Activated T-helper 2 cell treated with anti-CD3 and anti-CD28 coated beads, Interferon-gamma antibody, Interleukin-2, Interleukin-4, amounts not matched to agents 10 μg/mL and 5 μg/mL and 100 μg/mL, durations not matched to agents 14 hours and 24 hours and 36 hours (primary cell): Measurements from ENCODE around the gene TBC1D8. TPM values are rescaled to one million over a fixed set of nuclear protein-coding genes. Genes with fewer than 3 reads are reported as not detected.

Experiments
- DNase-seq: peaks from one replicate; pipeline ENCODE4 v3.0.0; 2021; ENCODE audit warnings: low spot score
- H3K27ac Mint-ChIP-seq: one replicate; pipeline ENCODE4 v1.8.0; 2021; ENCODE audit warnings: mixed read lengths
- H3K27me3 Mint-ChIP-seq: one replicate; pipeline ENCODE4 v1.8.0; 2021; ENCODE audit warnings: low read depth, mixed read lengths
- H3K36me3 Mint-ChIP-seq: one replicate; pipeline ENCODE4 v1.8.0; 2021; ENCODE audit warnings: low read depth, mixed read lengths
- H3K4me1 Mint-ChIP-seq: one replicate; pipeline ENCODE4 v1.8.0; 2021; ENCODE audit warnings: low read depth, mixed read lengths
- H3K4me3 Mint-ChIP-seq: one replicate; pipeline ENCODE4 v1.8.0; 2021; ENCODE audit warnings: low read depth, mild to moderate bottlenecking, moderate library complexity, mixed read lengths
- H3K9me3 Mint-ChIP-seq: one replicate; pipeline ENCODE4 v1.8.0; 2021; ENCODE audit warnings: mixed read lengths
- intact Hi-C: fragments of 100-400 bp; cut with micrococcal nuclease; formaldehyde crosslinking; loops from one replicate; pipeline ENCODE4 v1.15.1; 2023
- total RNA-seq: library from RNA; stranded (reverse); gene quantifications from 2 replicates; pipeline ENCODE4 v1.2.3, GENCODE V29; 2022

The TBC1D8 gene
- total RNA-seq, 1 donor from 2014 or later = 1.3 TPM

GRCh38 chr2:101124643-101125366 lies 26.4 kb downstream of the TBC1D8 start:
- DNase-seq = no peak
- no peak overlapping the region for H3K27ac Mint-ChIP-seq
- peaks cover 5% of the 10 kb centered on the region for H3K4me1 Mint-ChIP-seq
- H3K9me3 Mint-ChIP-seq = no peaks in the 10 kb centered on the region
- H3K27me3 Mint-ChIP-seq = peaks cover 3% of the 10 kb centered on the region
- H3K4me3 Mint-ChIP-seq = no peak overlapping the region
- no peaks in the 10 kb centered on the region for H3K36me3 Mint-ChIP-seq
- intact Hi-C loops = no loop called here

- H3K4me3 Mint-ChIP-seq = no peak overlapping the region
- no peak for DNase-seq
- intact Hi-C loops = no loop called here
- no peaks in the 10 kb centered on the region for H3K9me3 Mint-ChIP-seq
- peaks cover 5% of the 10 kb centered on the region for H3K4me1 Mint-ChIP-seq
- H3K27me3 Mint-ChIP-seq = peaks cover 3% of the 10 kb centered on the region
- H3K27ac Mint-ChIP-seq = no peak overlapping the region
- no peaks in the 10 kb centered on the region for H3K36me3 Mint-ChIP-seq
Measured at GRCh38 chr2:101123795-101124471, 27.2 kb downstream of the TBC1D8 start.

DNA sequence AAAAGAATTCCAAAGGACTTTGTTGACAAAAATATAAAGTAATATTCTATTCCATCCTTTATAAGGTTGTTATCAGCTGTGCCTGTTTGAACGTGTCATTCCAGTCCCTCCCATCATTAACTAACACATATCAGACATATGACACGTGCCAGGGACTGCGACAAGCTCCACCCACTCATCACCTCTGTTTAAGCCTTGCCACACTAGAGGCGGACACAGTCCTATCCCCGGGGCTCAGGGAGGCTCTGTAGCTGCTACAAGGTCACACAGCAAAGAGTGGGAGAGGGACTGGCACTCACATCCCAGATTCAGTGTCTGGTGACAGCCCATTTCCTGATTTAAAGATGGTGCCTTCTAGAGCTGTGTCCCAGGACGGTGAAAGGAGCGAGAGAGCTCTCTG lies 30.0 kb downstream of the TBC1D8 start:
- Mint-ChIP-seq H3K4me3 (no peak overlapping the region), H3K36me3 (no peaks in the 10 kb centered on the region), H3K4me1 (peaks cover 5% of the 10 kb centered on the region), H3K27ac (no peak overlapping the region), H3K27me3 (peaks cover 3% of the 10 kb centered on the region), H3K9me3 (no peaks in the 10 kb centered on the region)
- DNase-seq = no peak
- intact Hi-C loops = no loop called here

DNA sequence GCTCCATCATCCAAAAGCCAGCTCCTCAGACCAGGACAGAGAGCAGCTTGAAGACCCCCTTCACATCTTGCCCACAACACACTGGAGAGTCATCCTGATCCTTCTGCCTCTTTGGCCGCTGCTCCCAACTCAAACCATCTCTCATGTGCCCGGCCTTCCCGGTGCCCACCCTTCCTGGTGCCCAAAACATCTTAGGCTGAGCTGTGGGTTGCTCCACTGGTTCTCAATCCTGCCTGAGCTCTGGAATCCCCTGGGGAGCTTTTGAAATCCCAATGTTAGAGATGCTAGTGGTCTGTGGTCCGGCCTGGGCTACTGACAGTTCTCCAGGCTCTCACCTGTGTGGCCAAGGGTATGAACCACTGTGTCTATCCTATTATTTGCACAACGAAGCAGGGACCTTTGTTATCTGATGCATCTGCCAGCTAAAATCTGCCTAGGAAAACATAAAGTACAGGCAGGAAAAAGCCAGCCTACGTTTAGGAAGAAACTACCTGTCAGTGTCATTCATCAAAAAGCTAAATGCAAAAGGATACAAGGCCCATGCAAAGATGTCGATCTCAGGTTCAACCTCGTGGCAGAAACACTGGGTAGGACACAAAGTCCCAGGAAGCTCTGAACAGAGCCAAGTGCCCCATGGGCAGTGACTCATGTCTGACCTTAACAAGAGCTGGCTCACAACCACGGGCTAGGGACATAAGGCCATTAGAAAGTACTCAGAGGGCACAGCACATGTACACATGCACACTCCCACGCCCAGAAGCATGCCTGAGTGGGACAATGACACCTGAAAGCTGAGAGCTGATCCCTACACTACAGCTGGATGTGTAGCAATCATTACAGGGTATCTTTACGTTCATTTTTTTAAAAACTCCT lies 30.8 kb downstream of the TBC1D8 start:
- peaks cover 2% of the 10 kb centered on the region for H3K27me3 Mint-ChIP-seq
- intact Hi-C loops = no loop called here
- peaks cover under 1% of the 10 kb centered on the region for H3K4me1 Mint-ChIP-seq
- no peaks in the 10 kb centered on the region for H3K9me3 Mint-ChIP-seq
- H3K27ac Mint-ChIP-seq = no peak overlapping the region
- H3K4me3 Mint-ChIP-seq = no peak overlapping the region
- no peaks in the 10 kb centered on the region for H3K36me3 Mint-ChIP-seq
- no peak for DNase-seq

- H3K4me3 Mint-ChIP-seq = no peak overlapping the region
- H3K36me3 Mint-ChIP-seq = no peaks in the 10 kb centered on the region
- no peak overlapping the region for H3K27ac Mint-ChIP-seq
- no peak for DNase-seq
- H3K4me1 Mint-ChIP-seq = no peaks in the 10 kb centered on the region
- intact Hi-C loops = no loop called here
- H3K9me3 Mint-ChIP-seq = no peaks in the 10 kb centered on the region
- peaks cover 1% of the 10 kb centered on the region for H3K27me3 Mint-ChIP-seq
Measured at GRCh38 chr2:101119431-101119830, 31.8 kb downstream of the TBC1D8 start.

- intact Hi-C loops = no loop called here
- H3K27me3 Mint-ChIP-seq = peaks cover 5% of the 10 kb centered on the region
- no peak overlapping the region for H3K27ac Mint-ChIP-seq
- DNase-seq = no peak
- no peaks in the 10 kb centered on the region for H3K4me1 Mint-ChIP-seq
- no peaks in the 10 kb centered on the region for H3K36me3 Mint-ChIP-seq
- no peaks in the 10 kb centered on the region for H3K9me3 Mint-ChIP-seq
- no peak overlapping the region for H3K4me3 Mint-ChIP-seq
Measured at GRCh38 chr2:101116841-101117552, 34.2 kb downstream of the TBC1D8 start.

GRCh38 chr2:101116348-101116747 lies 34.8 kb downstream of the TBC1D8 start:
- H3K4me1 Mint-ChIP-seq = no peaks in the 10 kb centered on the region
- H3K9me3 Mint-ChIP-seq = no peaks in the 10 kb centered on the region
- H3K27ac Mint-ChIP-seq = no peak overlapping the region
- peaks cover 5% of the 10 kb centered on the region for H3K27me3 Mint-ChIP-seq
- intact Hi-C loops = no loop called here
- no peaks in the 10 kb centered on the region for H3K36me3 Mint-ChIP-seq
- H3K4me3 Mint-ChIP-seq = no peak overlapping the region
- DNase-seq = no peak

- intact Hi-C loops = no loop called here
- no peaks in the 10 kb centered on the region for H3K4me1 Mint-ChIP-seq
- no peak overlapping the region for H3K27ac Mint-ChIP-seq
- no peaks in the 10 kb centered on the region for H3K36me3 Mint-ChIP-seq
- H3K4me3 Mint-ChIP-seq = no peak overlapping the region
- peaks cover 5% of the 10 kb centered on the region for H3K27me3 Mint-ChIP-seq
- H3K9me3 Mint-ChIP-seq = no peaks in the 10 kb centered on the region
- DNase-seq = no peak
Measured at GRCh38 chr2:101115664-101116063, 35.5 kb downstream of the TBC1D8 start.

GRCh38 chr2:101114815-101115214 lies 36.4 kb downstream of the TBC1D8 start:
- Mint-ChIP-seq H3K4me1 (no peaks in the 10 kb centered on the region), H3K27ac (no peak overlapping the region), H3K27me3 (peaks cover 5% of the 10 kb centered on the region), H3K9me3 (no peaks in the 10 kb centered on the region), H3K36me3 (no peaks in the 10 kb centered on the region), H3K4me3 (no peak overlapping the region)
- intact Hi-C loops = no loop called here
- DNase-seq = no peak

- intact Hi-C loops = no loop called here
- DNase-seq = no peak
- no peak overlapping the region for H3K27ac Mint-ChIP-seq
- H3K27me3 Mint-ChIP-seq = peaks cover 5% of the 10 kb centered on the region
- no peaks in the 10 kb centered on the region for H3K9me3 Mint-ChIP-seq
- no peaks in the 10 kb centered on the region for H3K4me1 Mint-ChIP-seq
- no peak overlapping the region for H3K4me3 Mint-ChIP-seq
- H3K36me3 Mint-ChIP-seq = no peaks in the 10 kb centered on the region
Measured at GRCh38 chr2:101114268-101114783, 36.9 kb downstream of the TBC1D8 start.

- H3K27ac Mint-ChIP-seq = no peak overlapping the region
- H3K4me1 Mint-ChIP-seq = no peaks in the 10 kb centered on the region
- H3K9me3 Mint-ChIP-seq = no peaks in the 10 kb centered on the region
- H3K4me3 Mint-ChIP-seq = no peak overlapping the region
- H3K36me3 Mint-ChIP-seq = no peaks in the 10 kb centered on the region
- H3K27me3 Mint-ChIP-seq = peaks cover 5% of the 10 kb centered on the region
- intact Hi-C loops = no loop called here
- no peak for DNase-seq
Measured at GRCh38 chr2:101113441-101114267, 37.5 kb downstream of the TBC1D8 start.

DNA sequence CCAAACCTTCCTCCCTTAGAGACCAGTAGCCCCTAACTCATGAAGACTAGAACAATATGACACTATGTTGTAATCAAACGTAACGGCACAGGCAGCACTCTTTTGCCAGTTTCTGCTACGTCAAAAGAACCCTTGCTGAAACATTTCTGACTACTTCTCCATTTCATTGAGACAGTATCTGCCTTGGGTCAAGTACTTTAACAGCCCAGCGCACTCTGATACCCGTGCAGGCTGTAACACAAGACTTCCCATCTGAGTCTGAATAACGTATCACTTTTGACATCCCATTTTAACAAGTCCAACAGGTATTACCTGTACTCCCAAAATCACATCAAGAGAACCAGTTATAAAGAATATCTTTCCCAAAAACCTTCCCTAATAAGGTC lies 38.4 kb downstream of the TBC1D8 start:
- intact Hi-C loops = no loop called here
- Mint-ChIP-seq H3K4me3 (no peak overlapping the region), H3K27ac (no peak overlapping the region), H3K4me1 (no peaks in the 10 kb centered on the region), H3K36me3 (no peaks in the 10 kb centered on the region), H3K9me3 (no peaks in the 10 kb centered on the region), H3K27me3 (peaks cover 5% of the 10 kb centered on the region)
- no peak for DNase-seq
